ENCODE data around the gene SPTSSA. TPM values are rescaled to one million over a fixed set of nuclear protein-coding genes. Genes with fewer than 3 reads are reported as not detected.

The SPTSSA gene
- total RNA-seq, 2 donors from 2014 or later: 28.5 to 37.8 TPM

DNA sequence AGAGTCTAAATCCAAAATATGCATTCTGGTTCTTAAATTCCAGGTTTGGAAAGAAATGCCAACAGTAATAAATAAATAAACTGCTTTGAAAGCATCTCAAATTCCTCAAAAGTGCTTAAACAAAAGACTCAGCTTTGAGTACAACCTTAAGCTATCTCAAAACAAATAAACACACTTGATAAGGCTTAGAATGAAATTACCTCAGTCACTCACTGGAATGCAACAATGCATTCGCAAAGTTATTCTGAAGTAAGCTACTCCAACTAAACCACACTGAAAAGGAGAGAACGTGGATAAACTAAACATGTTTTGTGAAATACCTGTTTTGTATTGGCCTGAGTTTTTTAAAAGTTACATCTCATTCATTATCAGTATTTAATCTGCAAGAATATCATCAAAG is 1.2 kb downstream of the SPTSSA start:
- Histone ChIP-seq H3K36me3 (ENCODE audit: control insufficient read depth, insufficient read depth, low read length) (peaks cover 2% of the 10 kb centered on the region), H3K27ac (ENCODE audit: low read depth, low read length) (no peak overlapping the region), H3K9ac (ENCODE audit: extremely low read depth, low read length, poor library complexity, severe bottlenecking) (peak overlapping the region; percentile 96), H3K4me1 (ENCODE audit: control insufficient read depth, insufficient read depth, low read length) (no peaks in the 10 kb centered on the region), H3K9me3 (ENCODE audit: control insufficient read depth, low read length) (no peaks in the 10 kb centered on the region), H3K27me3 (ENCODE audit: control insufficient read depth, insufficient read depth, low read length, poor library complexity, severe bottlenecking) (no peaks in the 10 kb centered on the region), H3K4me3 (ENCODE audit: low read length) (peak overlapping the region; percentile 93)
- 60% methylated on average over 1 of the region's 2 CpGs; no CpG with 5 or more reads in 1 of the 2 experiments for WGBS, 2 experiments (ENCODE audit: insufficient coverage in 1 of 2, insufficient read length in 1 of 2)
- TF ChIP-seq, protein P1, sequence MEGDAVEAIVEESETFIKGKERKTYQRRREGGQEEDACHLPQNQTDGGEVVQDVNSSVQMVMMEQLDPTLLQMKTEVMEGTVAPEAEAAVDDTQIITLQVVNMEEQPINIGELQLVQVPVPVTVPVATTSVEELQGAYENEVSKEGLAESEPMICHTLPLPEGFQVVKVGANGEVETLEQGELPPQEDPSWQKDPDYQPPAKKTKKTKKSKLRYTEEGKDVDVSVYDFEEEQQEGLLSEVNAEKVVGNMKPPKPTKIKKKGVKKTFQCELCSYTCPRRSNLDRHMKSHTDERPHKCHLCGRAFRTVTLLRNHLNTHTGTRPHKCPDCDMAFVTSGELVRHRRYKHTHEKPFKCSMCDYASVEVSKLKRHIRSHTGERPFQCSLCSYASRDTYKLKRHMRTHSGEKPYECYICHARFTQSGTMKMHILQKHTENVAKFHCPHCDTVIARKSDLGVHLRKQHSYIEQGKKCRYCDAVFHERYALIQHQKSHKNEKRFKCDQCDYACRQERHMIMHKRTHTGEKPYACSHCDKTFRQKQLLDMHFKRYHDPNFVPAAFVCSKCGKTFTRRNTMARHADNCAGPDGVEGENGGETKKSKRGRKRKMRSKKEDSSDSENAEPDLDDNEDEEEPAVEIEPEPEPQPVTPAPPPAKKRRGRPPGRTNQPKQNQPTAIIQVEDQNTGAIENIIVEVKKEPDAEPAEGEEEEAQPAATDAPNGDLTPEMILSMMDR (conservative IDR thresholded peaks at IDR 0.05): no peak
- Mint-ChIP-seq H3K4me3 (peak overlapping the region; percentile 85), H3K4me1 (peaks cover 10% of the 10 kb centered on the region), H3K27ac (peak overlapping the region; percentile 96), H3K9me3 (no peaks in the 10 kb centered on the region), H3K27me3 (ENCODE audit: insufficient read depth) (no peaks in the 10 kb centered on the region), H3K36me3 (ENCODE audit: low read depth) (peaks cover 13% of the 10 kb centered on the region)
- no peak for DNase-seq

DNA sequence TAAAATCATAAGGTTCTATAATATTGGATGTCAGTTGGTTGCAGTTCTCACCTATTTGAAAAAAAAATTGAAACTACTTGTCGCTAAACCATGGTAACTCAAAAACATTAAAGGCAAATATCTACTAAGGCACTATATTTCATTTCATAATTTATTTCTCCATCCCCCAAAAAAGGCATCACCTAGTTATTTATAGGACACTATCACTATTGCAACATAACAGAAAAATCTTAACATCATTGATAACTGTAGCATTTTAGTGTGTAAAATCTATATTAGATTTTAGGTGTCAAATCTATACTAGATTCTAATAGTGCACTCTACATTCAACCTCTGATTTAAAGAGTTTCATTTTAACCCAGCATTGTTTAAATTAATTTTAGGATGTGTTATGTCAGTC is 1.7 kb downstream of the SPTSSA start:
- peak overlapping the region; percentile 96 for H3K27ac Mint-ChIP-seq
- H3K27me3 ChIP-seq (ENCODE audit: control insufficient read depth, insufficient read depth, low read length, poor library complexity, severe bottlenecking): no peaks in the 10 kb centered on the region
- H3K9ac ChIP-seq (ENCODE audit: extremely low read depth, low read length, poor library complexity, severe bottlenecking): peak overlapping the region; percentile 96
- no peak overlapping the region for H3K27ac ChIP-seq (ENCODE audit: low read depth, low read length)
- DNase-seq: no peak
- no peaks in the 10 kb centered on the region for H3K9me3 ChIP-seq (ENCODE audit: control insufficient read depth, low read length)
- peaks cover 8% of the 10 kb centered on the region for H3K36me3 ChIP-seq (ENCODE audit: control insufficient read depth, insufficient read depth, low read length)
- peak overlapping the region; percentile 93 for H3K4me3 ChIP-seq (ENCODE audit: low read length)
- TF ChIP-seq, protein P1 (conservative IDR thresholded peaks at IDR 0.05): no peak
- peak overlapping the region; percentile 85 for H3K4me3 Mint-ChIP-seq
- peaks cover 19% of the 10 kb centered on the region for H3K36me3 Mint-ChIP-seq (ENCODE audit: low read depth)
- H3K27me3 Mint-ChIP-seq (ENCODE audit: insufficient read depth): no peaks in the 10 kb centered on the region
- H3K4me1 ChIP-seq (ENCODE audit: control insufficient read depth, insufficient read depth, low read length): no peaks in the 10 kb centered on the region
- peaks cover 10% of the 10 kb centered on the region for H3K4me1 Mint-ChIP-seq
- H3K9me3 Mint-ChIP-seq: no peaks in the 10 kb centered on the region
- WGBS, 2 experiments (ENCODE audit: insufficient coverage in 1 of 2, insufficient read length in 1 of 2): 84 to 100% methylated on average over 1 of the region's 1 CpG

DNA sequence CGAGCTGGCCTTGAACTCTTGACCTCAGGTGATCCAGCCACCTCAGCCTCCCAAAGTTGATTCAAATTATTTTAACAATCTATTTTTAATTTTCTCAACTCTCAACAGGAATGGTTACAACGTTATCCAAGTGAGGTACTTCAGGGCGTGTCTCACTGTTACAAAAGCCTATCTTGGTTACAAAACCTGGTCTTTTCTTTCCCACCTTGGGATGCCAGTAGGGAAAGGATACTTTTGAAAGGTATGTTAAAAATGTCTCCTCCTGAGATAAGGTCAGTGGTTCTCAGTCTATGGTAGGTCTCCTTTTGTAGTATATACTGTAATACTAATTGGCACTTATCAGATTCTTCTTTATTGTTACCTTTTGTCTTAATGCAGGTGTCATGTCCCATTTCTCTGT is 4.9 kb downstream of the SPTSSA start:
- H3K27ac Mint-ChIP-seq: no peak overlapping the region
- no peak for DNase-seq
- H3K27ac ChIP-seq (ENCODE audit: low read depth, low read length): no peak overlapping the region
- peaks cover 34% of the 10 kb centered on the region for H3K36me3 Mint-ChIP-seq (ENCODE audit: low read depth)
- peaks cover 10% of the 10 kb centered on the region for H3K4me1 Mint-ChIP-seq
- peaks cover 17% of the 10 kb centered on the region for H3K36me3 ChIP-seq (ENCODE audit: control insufficient read depth, insufficient read depth, low read length)
- no peak overlapping the region for H3K4me3 ChIP-seq (ENCODE audit: low read length)
- no peaks in the 10 kb centered on the region for H3K9me3 Mint-ChIP-seq
- no peaks in the 10 kb centered on the region for H3K4me1 ChIP-seq (ENCODE audit: control insufficient read depth, insufficient read depth, low read length)
- no peak overlapping the region for H3K9ac ChIP-seq (ENCODE audit: extremely low read depth, low read length, poor library complexity, severe bottlenecking)
- no peaks in the 10 kb centered on the region for H3K9me3 ChIP-seq (ENCODE audit: control insufficient read depth, low read length)
- H3K27me3 Mint-ChIP-seq (ENCODE audit: insufficient read depth): no peaks in the 10 kb centered on the region
- WGBS, 2 experiments (ENCODE audit: insufficient coverage in 1 of 2, insufficient read length in 1 of 2): 96 to 100% methylated on average over 1 to 3 of the region's 3 CpGs
- no peaks in the 10 kb centered on the region for H3K27me3 ChIP-seq (ENCODE audit: control insufficient read depth, insufficient read depth, low read length, poor library complexity, severe bottlenecking)
- no peak overlapping the region for H3K4me3 Mint-ChIP-seq
- TF ChIP-seq, protein P1 (conservative IDR thresholded peaks at IDR 0.05): no peak
